ENCODE measurements around the gene MMP13. TPM values are rescaled to one million over a fixed set of nuclear protein-coding genes. Genes with fewer than 3 reads are reported as not detected.

Gene MMP13
- total and polyA plus RNA-seq, 2 of the 13 experiments (the other 11 are each of a cell fraction or from before 2014, with no cell fraction given): not detected

DNA sequence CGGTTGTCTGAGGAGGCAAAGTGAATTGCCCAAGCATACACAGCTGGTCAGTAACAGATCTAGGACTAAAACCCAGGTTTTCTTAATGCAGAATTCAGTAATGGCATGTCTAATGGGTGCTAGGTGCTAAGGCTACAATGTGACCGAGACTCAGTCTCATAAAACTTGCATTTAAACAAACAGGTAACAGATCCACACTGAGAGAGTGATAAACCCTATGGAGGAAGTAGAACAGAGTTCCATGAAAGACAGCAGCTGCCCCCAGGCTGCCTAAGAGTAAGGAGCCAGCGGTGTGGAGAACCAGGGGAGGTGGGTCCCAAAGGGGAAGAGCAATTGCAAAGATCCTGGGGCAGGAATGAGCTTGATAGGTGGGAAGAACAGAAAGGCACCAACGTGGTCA, 27.3 kb downstream of the MMP13 start:
- Histone ChIP-seq H3K79me2 (ENCODE audit: insufficient read depth, low read length) (no peaks in the 10 kb centered on the region), H3K4me2 (ENCODE audit: low read depth, low read length) (no peak overlapping the region), H3K36me3 (replicated peaks in 1 of 2; ENCODE audit: control insufficient read depth in 1 of 2, insufficient read depth in 2 of 2, low read length in 2 of 2) (no peaks in the 10 kb centered on the region), H3K4me3 (replicated peaks in 1 of 3; ENCODE audit: insufficient read depth in 1 of 3, low read depth in 2 of 3, low read length in 3 of 3) (no peak overlapping the region), H2AFZ (ENCODE audit: low read length) (no peak overlapping the region), H3K27me3 (ENCODE audit: control insufficient read depth in 1 of 2, insufficient read depth in 2 of 2, low read length in 2 of 2) (no peaks in the 10 kb centered on the region), H3K9me3 (ENCODE audit: low read length) (no peaks in the 10 kb centered on the region), H4K20me1 (ENCODE audit: insufficient read depth, low read length) (no peaks in the 10 kb centered on the region), H3K4me1 (ENCODE audit: insufficient read depth, low read length) (no peaks in the 10 kb centered on the region), H3K27ac (ENCODE audit: extremely low read length, insufficient read depth, low read length) (no peak overlapping the region), H3K9ac (ENCODE audit: insufficient read depth, low read depth, low read length) (no peak overlapping the region)
- no peak for FAIRE-seq
- ChIA-PET CTCF (ENCODE audit: low intra/inter-chr PET ratio, low total read pairs) (no interaction called here), POLR2A (no interaction called here)
- no peak for DNase-seq (ENCODE audit: low spot score)
- intact Hi-C loops (cut with micrococcal nuclease; ENCODE audit: unreplicated experiment): no loop called here
- ATAC-seq: no peak
- no TSS peak for BruUV-seq (replicated peaks)
- in situ Hi-C loops (cut with HindIII; ENCODE audit: extremely low pct_ligation_motif_present, low pct_unique_long_range_greater_than_20kb): loop anchor here (25.0 kb wide), 1 partner anchor 191 kb away; no protein-coding TSS in a partner anchor
- 17% methylated on average over 4 of the region's 4 CpGs for WGBS (ENCODE audit: low lambda C conversion rate)
- TF ChIP-seq BRCA1 (CRISPR knock-in tag; IDR thresholded peaks at IDR 0.05) (no peak), POGZ (CRISPR knock-in tag; IDR thresholded peaks at IDR 0.05) (no peak), ZC3H4 (CRISPR knock-in tag; IDR thresholded peaks at IDR 0.05; ENCODE audit: borderline replicate concordance) (no peak), ZNF670 (CRISPR knock-in tag; IDR thresholded peaks at IDR 0.05; ENCODE audit: borderline replicate concordance) (no peak), ZNF468 (CRISPR knock-in tag; IDR thresholded peaks at IDR 0.05) (no peak), ARNTL (CRISPR knock-in tag; IDR thresholded peaks at IDR 0.05) (no peak), MIER2 (CRISPR knock-in tag; IDR thresholded peaks at IDR 0.05) (no peak), ZNF276 (CRISPR knock-in tag; IDR thresholded peaks at IDR 0.05; ENCODE audit: low read depth) (no peak), ZNF30 (CRISPR knock-in tag; IDR thresholded peaks at IDR 0.05) (no peak), ZBTB49 (CRISPR knock-in tag; IDR thresholded peaks at IDR 0.05; ENCODE audit: borderline replicate concordance) (no peak), FIP1L1 (IDR thresholded peaks at IDR 0.05; ENCODE audit: borderline replicate concordance, insufficient read depth, low read depth, low read length) (no peak), EHMT2 (IDR thresholded peaks at IDR 0.05; ENCODE audit: borderline replicate concordance, low read depth, low read length) (no peak), TBX3 (IDR thresholded peaks at IDR 0.05; ENCODE audit: borderline replicate concordance) (no peak), NFKBIZ (CRISPR knock-in tag; IDR thresholded peaks at IDR 0.05) (no peak)
- TF ChIP-seq, protein P1, sequence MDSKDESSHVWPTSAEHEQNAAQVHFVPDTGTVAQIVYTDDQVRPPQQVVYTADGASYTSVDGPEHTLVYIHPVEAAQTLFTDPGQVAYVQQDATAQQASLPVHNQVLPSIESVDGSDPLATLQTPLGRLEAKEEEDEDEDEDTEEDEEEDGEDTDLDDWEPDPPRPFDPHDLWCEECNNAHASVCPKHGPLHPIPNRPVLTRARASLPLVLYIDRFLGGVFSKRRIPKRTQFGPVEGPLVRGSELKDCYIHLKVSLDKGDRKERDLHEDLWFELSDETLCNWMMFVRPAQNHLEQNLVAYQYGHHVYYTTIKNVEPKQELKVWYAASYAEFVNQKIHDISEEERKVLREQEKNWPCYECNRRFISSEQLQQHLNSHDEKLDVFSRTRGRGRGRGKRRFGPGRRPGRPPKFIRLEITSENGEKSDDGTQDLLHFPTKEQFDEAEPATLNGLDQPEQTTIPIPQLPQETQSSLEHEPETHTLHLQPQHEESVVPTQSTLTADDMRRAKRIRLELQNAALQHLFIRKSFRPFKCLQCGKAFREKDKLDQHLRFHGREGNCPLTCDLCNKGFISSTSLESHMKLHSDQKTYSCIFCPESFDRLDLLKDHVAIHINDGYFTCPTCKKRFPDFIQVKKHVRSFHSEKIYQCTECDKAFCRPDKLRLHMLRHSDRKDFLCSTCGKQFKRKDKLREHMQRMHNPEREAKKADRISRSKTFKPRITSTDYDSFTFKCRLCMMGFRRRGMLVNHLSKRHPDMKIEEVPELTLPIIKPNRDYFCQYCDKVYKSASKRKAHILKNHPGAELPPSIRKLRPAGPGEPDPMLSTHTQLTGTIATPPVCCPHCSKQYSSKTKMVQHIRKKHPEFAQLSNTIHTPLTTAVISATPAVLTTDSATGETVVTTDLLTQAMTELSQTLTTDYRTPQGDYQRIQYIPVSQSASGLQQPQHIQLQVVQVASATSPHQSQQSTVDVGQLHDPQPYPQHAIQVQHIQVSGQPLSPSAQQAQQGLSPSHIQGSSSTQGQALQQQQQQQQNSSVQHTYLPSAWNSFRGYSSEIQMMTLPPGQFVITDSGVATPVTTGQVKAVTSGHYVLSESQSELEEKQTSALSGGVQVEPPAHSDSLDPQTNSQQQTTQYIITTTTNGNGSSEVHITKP (CRISPR knock-in tag; IDR thresholded peaks at IDR 0.05; ENCODE audit: low read depth): no peak
- TF ChIP-seq, protein P2, sequence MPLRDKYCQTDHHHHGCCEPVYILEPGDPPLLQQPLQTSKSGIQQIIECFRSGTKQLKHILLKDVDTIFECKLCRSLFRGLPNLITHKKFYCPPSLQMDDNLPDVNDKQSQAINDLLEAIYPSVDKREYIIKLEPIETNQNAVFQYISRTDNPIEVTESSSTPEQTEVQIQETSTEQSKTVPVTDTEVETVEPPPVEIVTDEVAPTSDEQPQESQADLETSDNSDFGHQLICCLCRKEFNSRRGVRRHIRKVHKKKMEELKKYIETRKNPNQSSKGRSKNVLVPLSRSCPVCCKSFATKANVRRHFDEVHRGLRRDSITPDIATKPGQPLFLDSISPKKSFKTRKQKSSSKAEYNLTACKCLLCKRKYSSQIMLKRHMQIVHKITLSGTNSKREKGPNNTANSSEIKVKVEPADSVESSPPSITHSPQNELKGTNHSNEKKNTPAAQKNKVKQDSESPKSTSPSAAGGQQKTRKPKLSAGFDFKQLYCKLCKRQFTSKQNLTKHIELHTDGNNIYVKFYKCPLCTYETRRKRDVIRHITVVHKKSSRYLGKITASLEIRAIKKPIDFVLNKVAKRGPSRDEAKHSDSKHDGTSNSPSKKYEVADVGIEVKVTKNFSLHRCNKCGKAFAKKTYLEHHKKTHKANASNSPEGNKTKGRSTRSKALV (CRISPR knock-in tag; IDR thresholded peaks at IDR 0.05): no peak
